ENCODE results near the gene TLE2.
"Not testable (repeated sequence)": the region's sequence is repeated elsewhere in the genome, so short reads cannot be mapped to it uniquely, and the experiment has no call there.

The TLE2 gene

DNA sequence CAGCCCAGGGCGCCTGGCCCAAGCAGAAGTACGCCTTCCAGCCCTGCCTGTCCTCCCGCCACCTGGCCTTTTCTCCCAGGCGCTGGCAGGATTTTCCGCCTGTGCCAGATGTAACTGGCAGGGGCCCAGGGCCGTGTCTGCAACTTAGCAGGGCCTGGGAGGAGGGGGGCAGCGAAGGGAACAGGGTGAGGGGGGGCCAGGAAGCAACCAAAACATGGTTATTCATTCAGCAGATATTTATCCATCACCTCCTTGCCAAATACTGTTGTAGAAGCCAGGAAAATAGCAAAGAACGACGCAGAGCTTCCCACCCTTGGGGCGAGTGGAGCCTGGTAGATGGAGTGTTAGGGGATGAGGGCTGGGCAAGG lies 46.1 kb downstream of the TLE2 start:
- peak; percentile 94 for DNase-seq

DNA sequence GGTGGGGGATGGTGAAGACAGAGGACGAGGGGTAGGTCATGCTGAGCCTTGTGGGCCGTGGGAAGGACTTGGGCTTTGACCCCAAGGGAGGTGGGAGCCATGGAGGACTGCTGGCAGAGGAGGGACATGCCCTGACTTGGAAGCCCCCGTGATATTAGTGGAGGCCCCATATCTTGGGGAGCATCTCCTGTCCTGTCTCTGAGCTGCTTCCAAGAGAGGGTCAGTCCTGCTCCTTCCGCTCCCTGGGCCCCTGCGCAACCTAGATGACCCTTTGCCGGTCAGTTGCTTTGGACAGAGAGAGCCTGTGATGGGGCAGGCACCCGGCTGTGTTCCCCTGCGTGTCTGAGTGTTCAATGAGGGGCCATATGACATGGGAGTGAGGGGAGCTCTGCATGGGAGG lies 46.5 kb downstream of the TLE2 start:
- DNase-seq: no peak

DNA sequence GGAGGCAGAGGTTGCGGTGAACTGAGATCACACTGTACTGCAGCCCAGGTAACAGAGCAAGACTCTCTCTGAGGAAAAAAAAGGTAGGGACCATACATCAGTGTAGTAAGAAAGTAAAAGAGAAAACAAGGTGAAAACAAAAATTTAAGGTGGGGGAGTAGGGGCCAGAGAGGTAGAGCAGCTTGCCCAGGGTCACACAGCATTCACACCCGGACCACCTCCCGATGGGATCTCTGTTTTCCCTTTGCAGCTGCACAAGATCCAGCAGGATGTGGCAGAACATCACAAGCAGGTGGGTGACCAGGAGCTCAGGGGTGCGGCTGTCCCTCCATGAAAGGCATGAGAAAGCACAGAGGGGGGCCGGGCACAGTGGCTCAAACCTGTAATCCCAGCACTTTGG lies 47.2 kb downstream of the TLE2 start:
- DNase-seq: no peak

DNA sequence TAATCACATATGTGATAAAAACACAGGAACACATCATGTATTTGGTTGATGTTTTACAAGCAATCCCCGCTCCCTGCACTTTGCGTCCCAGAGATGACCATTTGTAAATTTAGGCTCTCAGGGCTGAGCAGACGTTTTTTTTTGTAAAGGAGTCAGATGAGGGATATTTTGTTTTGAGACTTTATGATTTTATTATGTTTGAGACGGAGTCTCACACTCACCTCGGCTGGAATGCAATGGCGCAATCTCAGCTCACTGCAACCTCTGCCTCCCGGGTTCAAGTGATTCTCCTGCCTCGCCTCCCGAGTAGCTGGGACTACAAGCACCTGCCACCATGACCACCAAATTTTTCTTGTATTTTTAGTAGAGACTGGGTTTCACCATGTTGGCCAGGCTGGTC lies 50.3 kb downstream of the TLE2 start:
- no peak for DNase-seq

DNA sequence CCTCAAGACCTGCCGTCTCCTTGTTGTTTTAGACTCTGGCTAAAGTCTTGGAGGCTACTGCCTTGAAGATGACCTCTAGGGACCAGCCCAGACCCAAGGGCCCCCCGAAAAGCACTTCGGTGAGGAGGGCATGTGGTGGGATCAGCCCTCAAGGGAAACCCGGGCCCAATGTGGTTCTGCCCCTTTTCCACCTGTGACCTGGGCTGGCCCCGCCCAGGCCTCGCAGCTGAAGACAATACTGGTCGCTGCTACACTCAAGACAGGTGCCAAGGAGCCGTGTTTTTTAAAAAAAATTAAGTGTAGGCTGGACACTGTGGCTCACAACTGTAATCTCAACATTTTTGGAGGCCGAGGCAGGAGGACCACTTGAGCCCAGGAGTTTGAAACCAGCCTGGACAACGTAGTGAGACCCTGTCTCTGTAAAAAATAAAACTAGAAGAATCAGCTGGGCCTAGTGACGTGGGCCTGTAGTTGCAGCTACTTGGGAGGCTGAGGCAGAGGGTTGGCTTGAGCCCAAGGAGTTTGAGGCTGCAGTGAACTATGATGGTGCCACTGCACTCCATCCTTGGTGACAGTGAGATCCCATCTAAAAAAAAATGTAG lies 50.8 kb downstream of the TLE2 start:
- no peak for DNase-seq

DNA sequence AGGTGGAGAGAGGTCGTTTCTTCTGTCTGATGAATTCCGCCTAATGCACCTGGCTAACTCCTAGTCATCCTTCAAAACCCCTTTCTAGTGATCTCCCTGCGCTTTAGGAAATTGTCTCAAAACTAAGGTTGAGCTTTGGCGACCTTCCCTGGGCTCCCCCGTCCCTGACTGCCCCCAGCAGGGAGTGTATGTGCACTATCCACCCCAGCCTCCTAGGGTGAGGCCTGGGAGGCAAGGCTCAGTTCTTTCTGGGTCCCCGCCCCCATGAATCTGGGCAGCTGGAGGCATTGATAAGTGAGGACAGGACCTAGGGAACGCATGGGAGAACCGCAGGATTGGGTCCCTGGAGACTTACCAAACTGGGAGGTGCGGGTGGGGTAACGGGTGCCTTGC lies 51.3 kb downstream of the TLE2 start:
- DNase-seq: no peak

DNA sequence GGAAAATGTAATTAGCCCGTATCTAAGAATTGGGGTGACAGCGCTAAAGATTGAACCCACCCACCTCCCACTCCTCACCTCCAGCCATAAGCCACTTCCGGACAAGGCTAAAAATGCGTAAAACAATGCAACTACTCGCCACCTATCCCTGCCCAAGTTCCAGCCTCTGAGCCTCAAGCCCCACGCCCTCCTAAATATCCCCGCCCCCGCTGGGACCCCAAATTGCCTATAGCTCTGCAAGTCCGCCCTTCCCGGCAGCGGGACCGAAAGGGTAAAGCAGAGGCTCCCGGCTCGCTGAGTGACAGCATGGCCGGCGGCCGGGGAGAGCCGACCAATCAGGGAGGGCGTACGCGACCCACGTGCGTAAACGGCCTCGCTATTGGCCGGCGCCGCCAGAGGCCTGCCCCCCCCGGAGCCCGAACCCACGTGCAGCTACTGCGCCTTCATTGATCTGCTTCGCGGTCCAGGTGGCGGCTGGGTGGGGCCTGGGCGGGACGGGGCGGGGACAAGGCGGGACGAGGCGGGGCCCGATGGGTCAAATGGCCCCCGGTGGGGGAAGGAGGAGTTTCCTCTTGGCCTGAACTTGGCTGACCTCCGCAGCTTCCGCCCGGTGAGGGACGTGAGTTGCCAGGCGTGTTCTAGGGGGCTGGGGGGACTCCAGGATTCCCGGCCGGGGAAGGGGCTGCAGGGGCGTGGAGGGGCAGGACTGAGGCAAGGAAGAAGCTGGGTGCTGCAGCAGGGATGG lies 51.9 kb downstream of the TLE2 start, which contains the start of gene TLE6:
TLE6 (plus strand) TSS at position 564 of the 745 bp plus-strand sequence. CDS start 670 bp downstream, outside the sequence.
- DNase-seq: peak; percentile 94

DNA sequence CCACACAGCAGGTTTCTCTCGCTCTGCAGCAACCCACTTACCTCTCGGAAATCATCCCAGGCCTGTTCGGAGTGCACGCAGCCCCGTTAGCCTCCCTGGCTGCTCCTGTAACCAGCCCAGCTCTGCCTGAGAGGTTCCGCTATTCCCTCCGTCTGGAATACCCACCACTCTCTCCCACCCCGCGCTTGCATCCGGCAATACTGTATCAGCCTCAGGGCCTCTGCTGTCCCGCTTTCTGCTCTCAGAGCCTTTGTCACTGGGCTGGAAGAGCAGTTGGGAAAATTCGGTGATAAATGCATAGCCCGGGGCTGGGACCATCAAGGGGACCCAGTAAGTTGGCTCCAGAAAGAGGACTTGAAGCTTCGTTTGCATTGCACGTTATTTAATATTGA lies 52.5 kb downstream of the TLE2 start:
- no peak for DNase-seq

DNA sequence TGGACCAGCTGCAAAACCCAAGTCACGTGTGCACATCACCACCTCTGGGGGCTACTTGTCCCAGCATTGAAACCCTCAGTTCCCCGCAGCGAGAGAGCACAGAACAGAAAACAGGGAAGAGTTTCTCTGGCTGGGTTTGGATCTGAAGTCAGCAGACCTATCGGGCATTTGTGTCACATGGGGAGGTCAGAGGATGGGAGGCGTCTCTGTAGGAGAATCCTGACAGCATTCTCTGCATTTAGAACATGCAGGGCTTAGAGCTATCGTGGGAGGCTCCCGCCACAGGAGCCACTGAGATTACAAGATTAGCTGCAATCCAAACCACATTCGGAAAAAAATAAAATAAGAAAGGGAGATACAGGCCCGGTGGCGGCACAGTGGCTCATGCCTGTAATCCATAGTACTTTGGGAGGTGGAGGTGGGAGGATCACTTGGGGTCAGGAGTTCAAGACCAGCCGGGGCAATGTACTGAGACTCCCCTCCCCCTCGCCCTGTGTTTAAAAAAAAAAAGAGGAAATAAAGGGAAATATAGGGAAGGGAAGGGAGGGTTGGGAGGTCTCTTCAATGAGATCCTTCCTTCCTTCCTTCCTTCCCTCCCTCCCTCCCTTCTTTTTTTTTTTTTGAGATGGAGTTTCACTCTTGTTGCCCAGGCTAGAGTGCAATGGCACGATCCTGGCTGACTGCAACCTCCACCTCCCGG lies 54.6 kb downstream of the TLE2 start:
- DNase-seq: no peak

DNA sequence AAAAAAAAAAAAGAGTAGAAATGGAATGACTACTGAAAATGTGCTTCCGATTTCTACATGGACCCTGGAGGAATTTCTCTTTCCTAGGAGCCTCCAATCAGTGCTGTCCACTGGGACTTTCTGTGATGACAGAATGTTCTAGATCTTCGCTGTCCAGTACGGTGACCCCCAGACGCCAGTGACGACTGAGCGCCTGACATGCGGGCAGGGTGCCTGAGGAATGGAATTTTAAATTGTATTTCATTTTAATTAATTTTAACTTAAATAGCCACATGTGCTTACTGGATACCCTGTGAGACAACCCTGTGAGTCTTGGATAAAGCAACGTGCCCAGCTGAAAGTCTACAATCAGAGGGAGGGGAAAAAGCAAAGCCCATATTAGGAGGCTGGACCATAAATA lies 55.9 kb downstream of the TLE2 start:
- DNase-seq: no peak

DNA sequence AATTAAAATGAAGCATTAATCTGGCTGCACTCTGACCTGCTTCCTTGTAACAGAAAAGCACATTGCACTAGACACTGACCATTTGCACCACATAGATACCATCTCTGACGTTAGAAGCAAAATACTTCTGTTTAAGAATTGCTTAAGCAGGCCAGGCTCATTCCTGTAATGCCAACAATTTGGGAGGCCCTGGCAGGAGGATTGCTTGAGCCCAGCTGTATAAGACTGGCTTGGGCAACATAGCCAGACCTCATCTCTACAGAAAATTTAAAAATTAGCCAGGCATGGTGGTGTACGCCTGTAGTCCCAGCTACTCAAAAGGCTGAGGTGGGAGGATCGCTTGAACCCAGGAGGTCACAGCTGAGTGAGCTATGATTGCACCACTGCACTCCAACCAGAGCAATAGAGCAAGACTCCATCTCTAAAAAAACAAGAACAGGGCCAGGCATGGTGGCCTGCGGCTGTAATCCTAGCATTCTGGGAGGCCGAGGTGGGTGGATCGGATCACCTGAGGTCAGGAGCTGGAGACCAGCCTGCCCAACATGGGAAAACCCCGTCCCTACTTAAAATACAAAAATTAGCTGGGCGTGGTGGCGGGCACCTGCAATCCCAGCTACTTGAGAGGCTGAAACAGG lies 58.8 kb downstream of the TLE2 start:
- no peak for DNase-seq

DNA sequence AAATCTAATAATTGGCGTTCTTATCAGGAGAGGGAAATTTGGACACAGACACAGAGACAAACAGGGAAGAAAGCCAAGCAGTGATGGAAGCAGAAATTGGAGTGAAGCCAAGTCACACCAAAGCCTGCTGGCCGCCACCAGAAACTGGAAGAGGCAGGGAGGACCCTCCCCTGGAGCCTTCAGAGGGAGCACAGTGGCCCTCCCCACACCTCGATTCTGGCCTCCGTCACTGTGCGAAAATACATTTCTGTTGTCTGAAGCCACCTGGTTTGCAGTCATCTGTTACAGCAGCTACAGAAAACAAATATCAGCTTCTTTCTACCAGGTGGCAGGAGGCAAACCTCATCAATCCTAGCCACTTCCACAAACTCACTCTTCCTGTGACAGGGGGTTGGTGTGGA lies 60.0 kb downstream of the TLE2 start:
- no peak for DNase-seq

DNA sequence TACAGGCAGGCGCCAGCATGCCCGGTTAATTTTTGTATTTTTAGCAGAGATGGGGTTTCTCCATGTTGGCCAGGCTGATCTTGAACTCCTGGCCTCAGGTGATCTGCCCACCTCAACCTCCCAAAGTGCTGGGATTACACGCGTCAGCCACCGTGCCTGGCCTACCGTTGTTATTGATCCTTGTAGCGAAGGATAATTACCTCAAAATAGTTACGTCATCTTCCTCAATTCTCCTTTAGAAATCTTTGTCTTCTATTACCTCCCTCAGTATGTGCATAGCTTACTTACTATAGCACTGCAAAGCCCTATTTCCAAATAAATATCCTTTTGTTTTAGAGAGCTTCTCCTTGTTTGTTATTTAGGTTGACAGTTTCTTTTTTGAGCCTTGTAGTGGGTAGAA lies 61.1 kb downstream of the TLE2 start:
- no peak for DNase-seq

DNA sequence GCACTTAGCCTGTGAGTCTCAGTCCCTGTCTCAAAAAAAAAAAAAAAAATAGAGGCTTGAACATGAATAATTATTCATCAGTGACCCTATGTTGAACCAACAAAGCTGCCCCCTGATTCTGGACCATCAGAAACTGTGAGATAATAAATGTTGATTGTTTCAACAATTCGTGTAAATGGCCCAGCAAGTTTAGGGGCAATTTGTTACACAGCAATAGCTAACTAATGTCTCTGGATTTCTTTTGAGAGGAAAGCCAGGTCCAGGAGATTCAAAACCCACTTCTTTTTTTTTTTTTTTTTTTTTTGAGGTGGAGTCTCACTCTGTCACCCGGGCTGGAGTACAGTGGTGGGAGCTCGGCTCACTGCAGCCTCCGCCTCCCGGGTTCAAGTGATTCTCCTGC lies 64.2 kb downstream of the TLE2 start:
- no peak for DNase-seq

DNA sequence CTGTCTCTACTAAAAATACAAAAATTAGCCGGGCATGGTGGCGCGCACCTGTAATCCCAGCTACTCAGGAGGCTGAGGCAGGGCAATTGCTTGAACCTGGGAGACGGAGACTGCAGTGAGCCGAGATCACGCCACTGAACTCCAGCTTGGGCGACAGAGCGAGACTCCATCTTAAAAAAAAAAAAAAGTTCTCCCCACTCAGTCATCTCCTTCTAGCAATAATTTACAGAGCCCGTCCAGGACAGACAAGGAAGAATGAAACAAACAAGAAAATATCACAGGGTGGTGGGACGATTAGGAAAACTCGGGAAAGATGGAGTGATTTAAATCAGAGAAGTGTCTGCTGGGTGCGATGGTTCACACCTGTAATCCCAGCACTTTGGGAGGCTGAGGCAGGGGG lies 65.4 kb downstream of the TLE2 start:
- not testable (repeated sequence) for DNase-seq

DNA sequence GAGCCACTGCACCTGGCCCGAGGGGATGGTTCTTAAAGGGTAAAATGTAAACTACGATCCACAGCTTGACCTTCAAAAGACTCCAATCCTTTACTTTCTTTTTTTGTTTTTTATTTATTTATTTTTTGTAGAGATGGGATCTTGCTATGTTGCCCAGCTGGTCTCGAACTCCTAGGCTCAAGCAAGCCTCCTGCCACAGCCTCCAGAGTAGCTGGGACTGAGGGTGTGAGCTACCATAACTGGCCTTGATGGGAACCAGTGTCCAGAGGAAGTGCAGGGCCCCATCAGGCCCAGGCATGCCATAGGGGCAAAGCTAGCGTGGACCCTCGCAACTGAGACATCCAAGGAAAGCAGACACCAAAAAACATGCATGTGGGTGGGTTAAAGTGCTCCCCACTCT lies 66.0 kb downstream of the TLE2 start:
- no peak for DNase-seq

DNA sequence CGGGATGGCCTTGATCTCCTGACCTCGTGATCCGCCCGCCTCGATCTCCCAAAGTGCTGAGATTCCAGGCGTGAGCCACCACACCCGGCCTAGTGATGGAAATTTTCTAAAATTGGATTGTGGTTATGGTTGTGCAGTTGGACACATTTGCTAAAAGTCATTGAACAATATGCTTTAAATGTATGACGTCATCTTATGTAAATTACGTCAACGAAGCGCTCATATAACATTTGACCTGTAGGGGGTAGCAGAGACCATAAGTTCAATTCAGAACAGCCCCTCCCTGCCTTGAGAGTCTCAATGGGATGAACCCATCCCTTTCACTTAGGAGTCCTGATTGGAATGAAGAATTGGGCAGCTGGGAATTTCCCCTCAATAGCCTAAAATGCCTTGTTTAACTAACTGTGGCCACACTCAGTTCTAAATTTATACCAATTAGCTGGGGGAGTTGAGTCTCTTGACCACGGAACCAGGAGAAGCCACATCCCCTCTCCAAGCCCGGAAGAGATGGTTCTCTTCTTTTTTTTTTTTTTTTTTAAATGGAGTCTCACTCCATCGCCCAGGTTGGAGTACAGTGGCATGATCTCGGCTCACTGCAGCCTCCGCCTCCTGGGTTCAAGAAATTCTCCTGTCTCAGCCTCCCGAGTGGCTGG lies 66.9 kb downstream of the TLE2 start:
- DNase-seq: peak; percentile 87

DNA sequence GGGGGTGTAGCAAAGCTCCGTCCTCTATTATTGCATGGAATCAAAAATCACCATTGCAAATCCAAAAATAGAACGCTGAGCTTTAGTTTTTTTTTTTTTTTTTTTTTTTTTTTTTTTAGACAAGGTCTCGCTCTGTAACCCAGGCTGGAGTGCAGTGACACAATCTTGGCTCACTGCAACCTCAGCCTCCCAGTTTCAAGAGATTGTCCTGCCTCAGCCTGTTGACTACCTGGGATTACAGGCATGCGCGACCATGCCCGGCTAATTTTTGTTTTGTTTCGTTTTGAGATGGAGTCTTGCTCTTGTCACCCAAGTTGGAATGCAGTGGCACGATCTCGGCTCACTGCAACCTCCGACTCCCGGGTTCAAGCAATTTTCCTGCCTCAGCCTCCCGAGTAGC lies 69.0 kb downstream of the TLE2 start:
- DNase-seq: no peak

DNA sequence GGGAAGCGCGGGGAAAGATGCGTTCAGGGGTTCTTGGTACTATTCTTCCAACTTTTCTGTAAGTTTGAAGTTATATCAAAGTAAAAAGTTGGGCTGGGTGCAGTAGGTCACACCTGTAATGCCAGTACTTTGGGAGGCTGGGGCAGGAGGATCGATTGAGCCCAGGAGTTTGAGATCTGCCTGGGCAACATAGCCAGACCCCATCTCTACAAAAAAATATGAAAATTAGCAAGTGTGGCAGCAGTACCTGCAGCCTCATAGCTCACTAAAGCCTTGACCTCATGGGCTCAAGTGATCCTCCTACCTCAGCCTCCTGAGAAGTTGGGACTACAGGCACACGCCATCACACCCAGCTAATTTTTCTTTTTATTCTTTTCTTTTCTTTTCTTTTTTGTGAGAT lies 71.9 kb downstream of the TLE2 start:
- no peak for DNase-seq

DNA sequence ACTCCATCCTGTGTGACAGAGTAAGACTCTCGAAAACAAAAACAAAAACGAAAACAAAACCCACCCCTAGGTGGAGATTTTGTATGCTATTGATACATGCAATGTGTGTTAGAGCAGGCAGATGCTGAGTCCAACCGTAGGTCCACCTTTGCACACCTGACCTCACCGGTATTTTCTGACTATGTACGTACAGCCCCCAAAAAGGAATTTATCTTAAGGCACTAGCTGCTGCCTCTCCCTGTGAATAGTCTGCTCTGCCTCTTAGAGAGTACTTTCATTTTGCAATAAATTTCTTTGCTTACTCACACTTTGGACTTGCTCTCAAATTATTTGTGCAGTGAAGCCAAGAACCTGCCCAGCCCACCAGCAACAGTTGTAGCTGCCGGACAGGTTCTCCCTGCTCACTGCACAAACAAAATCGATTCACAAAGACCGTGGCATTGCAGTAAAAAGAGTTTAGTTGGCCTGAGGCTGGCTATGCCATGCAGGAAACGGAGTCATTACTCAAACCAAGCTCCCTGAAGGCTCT lies 76.1 kb downstream of the TLE2 start:
- no peak for DNase-seq

DNA sequence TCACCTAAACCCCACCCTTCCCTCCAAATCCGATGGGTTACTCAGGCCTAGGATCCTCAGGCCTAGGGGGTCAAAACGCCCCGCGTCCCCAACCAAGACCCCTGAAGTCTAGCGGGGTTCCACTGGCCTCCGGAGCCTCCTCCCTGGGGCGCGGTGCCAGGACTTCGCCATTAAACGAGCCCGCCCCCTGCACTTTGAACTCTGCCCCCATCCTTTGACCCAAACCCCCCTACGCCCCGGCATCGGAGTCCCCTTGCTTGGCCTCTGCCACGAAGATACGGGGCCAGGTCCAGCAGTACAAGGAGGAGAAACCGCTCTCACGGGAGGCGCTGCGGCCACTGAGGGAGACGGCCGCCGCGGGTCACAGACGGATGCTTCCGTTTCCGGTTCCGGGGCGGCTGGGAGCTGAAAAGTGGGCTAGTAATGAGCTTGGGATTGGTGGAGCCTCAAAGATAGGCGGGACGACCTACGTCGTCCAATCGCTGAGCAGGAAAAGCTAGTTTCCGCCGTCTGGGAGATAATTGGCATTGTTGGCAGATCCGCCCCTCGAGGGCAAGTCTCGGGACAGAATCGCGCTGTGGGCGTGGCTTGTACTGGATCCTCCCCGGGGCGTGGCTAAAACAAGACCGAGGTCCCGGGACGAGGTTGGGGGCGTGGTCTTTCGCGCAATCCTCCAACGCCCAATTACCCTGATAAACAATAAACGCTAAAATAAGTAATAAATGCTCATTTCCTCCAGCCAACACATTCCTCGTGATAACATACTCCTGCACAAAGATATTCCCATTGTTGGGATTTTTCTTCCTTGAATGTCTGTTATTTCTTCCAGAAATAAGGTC lies 78.6 kb downstream of the TLE2 start:
- DNase-seq: peak; percentile 99

DNA sequence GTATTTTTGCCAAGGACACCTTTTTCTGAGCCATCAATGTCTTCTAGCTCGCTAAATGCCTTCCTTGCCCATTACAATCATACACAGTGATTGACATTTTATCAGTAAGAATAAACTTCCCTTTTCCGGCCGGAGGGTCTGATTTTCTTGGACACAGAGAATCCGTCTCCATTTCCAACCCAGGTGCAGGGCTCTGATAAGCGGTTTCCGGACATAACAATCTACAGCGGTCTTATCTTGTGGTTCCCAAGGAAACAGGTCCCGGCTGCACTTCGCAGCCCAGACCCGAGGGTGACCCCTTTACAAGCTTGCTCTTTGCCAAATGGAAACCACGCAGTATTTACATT lies 79.2 kb downstream of the TLE2 start:
- DNase-seq: no peak
